HG03457 (cell line): ENCODE results near the gene CHD9.
"Not testable (repeated sequence)": the region's sequence is repeated elsewhere in the genome, so short reads cannot be mapped to it uniquely, and the experiment has no call there.

Experiments
- ATAC-seq: cut with Tn5 transposase; IDR thresholded peaks from one replicate; pipeline ENCODE4 v1.9.1; 2021; ENCODE audit warnings: moderate number of reproducible peaks; ENCODE audit not compliant: unreplicated experiment

The CHD9 gene

GRCh38 chr16:53249331-53249730 lies 194.5 kb downstream of the CHD9 start:
- ATAC-seq: no peak

- no peak for ATAC-seq
Measured at GRCh38 chr16:53257001-53257400, 202.2 kb downstream of the CHD9 start.

- no peak for ATAC-seq
Measured at GRCh38 chr16:53258809-53259208, 204.0 kb downstream of the CHD9 start.

DNA sequence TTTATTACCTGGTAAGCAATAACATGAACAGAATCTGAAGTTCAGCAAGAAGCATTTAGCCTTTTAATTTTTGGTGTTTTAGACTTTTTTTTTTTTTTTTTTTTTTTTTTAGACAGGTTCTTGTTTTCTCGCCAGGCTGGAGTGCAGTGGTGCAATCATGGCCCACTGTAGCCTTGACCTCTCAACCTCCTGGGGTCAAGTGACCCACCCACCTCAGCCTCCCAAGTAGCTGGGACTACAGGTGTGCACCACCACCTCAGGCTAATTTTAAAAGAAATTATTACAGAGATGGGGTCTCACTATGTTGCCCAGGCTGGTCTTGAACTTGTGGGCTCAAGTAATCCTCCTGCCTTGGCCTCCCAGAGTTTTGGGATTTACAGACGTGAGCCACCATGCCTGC lies 206.5 kb downstream of the CHD9 start:
- ATAC-seq: no peak

DNA sequence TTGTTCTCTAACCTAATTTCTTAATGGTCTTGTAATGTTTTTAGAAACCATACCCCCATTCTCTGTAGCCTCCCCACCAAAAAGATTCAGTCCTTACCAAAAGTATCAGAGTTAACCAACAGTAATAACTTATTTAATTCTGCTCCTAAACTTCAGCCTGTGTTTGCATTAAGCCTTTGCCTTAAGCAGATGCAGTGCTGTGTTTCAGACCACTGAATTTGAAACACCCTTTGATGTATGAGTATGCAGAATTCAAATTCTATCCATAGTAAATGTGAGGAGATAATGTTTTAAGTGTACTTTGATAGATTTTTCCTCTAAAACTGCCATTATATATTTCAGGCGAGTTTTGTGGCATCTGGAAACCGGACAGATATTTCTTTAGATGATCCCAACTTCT lies 207.9 kb downstream of the CHD9 start:
- ATAC-seq: no peak

GRCh38 chr16:53266156-53266555 lies 211.4 kb downstream of the CHD9 start:
- ATAC-seq: no peak

DNA sequence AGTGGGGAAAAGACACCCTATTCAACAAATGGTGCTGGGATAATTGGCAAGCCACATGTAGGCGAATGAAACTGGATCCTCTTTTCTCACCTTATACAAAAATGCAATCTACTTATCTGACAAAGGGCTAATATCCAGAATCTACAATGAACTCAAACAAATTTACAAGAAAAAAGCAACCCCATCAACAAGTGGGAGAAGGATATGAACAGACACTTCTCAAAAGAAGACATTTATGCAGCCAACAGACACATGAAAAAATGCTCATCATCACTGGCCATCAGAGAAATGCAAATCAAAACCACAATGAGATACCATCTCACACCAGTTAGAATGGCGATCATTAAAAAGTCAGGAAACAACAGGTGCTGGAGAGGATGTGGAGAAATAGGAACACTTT lies 223.7 kb downstream of the CHD9 start:
- not testable (repeated sequence) for ATAC-seq

DNA sequence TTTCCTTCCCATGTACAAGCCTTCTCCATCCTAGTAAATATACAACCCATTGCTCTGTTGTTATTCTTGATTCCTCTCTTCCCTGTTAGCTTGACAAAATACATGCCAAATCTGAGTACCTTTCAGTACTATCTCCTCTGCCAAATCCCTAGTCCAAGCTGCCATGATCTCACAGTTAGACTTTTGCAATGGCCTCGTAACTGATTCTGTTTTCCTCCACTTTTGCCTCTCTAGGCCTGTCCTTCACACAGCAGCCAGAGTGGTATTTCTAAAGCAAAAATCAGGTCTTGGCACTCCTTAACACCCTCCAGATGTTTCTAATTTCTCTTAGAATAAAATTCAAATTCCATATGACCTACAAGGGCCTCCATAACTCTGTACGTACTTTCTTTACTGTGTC lies 226.5 kb downstream of the CHD9 start:
- ATAC-seq: no peak

DNA sequence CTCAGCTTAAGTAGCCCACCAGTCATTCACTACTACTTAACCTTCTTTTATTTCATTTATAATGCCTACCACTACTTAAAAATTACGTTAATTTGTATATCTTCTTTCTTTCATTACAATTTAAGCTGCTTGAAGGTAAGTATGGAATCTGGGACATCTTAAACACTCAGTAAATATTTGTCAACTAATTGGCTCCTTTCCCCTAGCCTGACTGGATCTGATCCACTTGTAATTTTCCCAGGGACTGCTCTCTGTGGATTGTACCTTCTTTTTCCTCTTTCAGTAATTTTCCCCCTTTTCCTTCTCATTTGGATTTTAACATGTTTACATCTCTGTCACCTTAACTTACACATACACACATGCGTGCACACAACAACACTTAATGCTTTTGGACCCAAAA lies 227.1 kb downstream of the CHD9 start:
- ATAC-seq: no peak

DNA sequence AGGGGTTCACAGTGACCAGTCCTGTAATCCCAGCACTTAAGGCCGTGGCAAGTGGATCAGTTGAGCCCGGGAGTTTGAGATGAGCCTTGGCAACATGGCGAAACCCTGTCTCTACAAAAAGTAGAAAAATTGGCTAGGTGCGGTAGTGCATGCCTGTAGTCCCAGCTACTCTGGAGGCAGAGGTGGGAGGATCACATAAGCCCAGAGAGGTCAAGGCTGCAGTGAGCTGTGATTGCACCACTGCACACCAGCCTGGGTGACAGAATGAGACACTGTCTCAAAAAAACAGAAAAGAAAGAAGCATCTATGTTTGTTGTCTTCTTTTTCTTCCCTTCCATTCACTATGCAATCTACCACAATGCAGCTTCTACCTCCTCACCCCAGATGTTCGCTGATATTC lies 227.5 kb downstream of the CHD9 start:
- ATAC-seq: no peak

- no peak for ATAC-seq
Measured at GRCh38 chr16:53282975-53283946, 228.5 kb downstream of the CHD9 start.

DNA sequence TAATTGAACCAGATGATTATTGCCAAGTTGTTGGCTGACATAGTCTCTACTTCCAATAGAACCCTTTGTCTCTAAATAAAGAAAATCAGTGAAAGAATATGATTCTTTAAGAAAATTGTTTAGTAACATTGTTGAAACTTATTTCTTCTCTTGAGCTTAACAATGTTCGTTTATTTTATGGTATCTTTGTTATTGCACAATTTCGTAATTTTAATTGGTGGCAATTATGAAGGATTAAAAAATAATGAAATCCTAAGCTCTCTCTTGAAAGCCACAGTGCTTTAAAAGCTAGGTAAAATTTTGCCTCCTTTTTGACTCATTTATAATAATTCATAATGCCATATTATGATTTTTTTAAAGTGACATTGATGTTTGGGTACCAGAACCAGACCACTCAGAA lies 230.4 kb downstream of the CHD9 start:
- no peak for ATAC-seq

- no peak for ATAC-seq
Measured at GRCh38 chr16:53290520-53290919, 235.7 kb downstream of the CHD9 start.

- no peak for ATAC-seq
Measured at GRCh38 chr16:53291757-53292392, 237.1 kb downstream of the CHD9 start.

GRCh38 chr16:53297477-53297876 lies 242.7 kb downstream of the CHD9 start:
- no peak for ATAC-seq

DNA sequence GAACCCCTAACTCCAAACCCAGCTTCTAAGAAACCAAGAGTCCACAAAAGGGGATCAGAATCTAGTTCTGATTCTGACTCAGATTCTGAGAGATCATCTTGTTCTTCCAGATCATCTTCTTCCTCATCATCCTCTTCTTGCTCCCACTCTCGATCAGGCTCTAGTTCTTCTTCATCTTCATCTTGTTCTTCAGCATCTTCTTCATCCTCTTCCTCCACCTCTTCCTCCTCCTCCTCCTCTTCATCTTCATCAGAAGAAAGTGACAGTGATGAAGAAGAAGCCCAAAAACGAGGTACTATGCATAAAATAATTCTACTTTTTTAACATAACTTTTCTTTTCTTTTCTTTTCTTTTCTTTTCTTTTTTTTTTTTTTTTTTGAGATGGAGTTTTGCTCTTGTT lies 249.5 kb downstream of the CHD9 start:
- ATAC-seq: no peak

DNA sequence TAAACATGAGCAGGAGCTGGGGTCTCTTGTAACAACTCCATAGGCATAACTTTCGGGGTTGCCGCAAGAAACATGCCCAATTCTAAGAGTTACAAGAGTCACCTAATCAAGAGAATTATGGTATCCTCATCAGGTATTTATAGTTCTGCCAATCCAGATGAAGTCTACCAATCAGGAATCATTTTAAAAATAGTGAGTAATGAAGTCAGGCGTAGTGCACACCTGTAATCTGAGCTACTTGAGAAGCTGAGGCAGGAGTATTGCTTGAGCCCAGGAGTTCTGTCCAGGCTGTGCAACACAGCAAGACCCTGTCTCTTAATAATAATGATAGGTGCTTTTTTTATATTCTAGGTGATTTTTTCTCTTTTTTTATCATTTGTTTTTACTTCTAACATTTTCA lies 251.0 kb downstream of the CHD9 start:
- no peak for ATAC-seq

- no peak for ATAC-seq
Measured at GRCh38 chr16:53309457-53309856, 254.7 kb downstream of the CHD9 start.

- ATAC-seq: no peak
Measured at GRCh38 chr16:53320992-53321391, 266.2 kb downstream of the CHD9 start.

DNA sequence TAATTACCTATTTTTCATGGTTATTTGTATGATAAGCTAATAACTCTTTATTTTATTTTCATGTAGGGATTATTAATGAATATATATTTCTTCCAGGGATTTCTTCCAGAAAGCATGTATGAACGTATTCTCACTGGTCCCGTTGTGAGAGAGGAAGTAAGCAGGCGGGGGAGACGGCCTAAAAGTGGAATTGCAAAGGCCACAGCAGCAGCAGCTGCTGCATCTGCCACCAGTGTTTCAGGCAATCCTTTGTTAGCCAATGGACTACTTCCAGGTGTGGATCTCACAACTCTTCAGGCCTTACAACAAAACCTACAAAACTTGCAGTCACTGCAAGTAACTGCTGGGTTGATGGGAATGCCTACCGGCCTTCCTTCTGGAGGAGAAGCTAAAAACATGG lies 269.1 kb downstream of the CHD9 start:
- no peak for ATAC-seq

GRCh38 chr16:53330991-53331390 lies 276.2 kb downstream of the CHD9 start:
- not testable (repeated sequence) for ATAC-seq

DNA sequence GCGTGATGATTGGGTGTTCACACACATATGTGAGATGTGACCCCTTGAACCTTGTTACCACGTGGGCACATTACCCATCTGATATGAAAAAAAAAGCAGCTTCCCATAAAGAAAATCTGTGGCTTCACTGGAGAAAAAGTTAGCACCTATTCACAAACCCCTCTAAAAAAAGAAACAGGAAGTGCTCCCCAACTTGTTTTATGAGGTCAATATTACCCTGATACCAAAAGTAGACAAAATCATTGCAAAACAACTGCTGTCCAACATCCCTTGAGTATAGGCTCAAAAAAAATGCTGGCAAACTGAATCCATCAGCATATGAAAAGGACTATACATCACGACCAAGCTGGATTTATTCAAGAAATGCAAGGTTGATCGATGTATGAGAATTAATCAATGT lies 279.8 kb downstream of the CHD9 start:
- no peak for ATAC-seq
